ENCODE measurements around the gene PRR20E. TPM values are rescaled to one million over a fixed set of nuclear protein-coding genes. Genes with fewer than 3 reads are reported as not detected.

PRR20E gene

GRCh38 chr13:57191667-57192066, 24.7 kb downstream of the PRR20E start:
- H4K8ac ChIP-seq (ENCODE audit: low read depth, low read length) = no peak overlapping the region
- H2BK15ac ChIP-seq (replicated peaks; ENCODE audit: low read depth) = no peak overlapping the region
- no peak overlapping the region for H4K5ac ChIP-seq (ENCODE audit: low read length)
- H3K23ac ChIP-seq (ENCODE audit: low read length) = no peak overlapping the region
- H3K56ac ChIP-seq (ENCODE audit: low read length) = no peak overlapping the region
- H3K27me3 ChIP-seq (ENCODE audit: insufficient read depth, low read length, poor library complexity) = no peaks in the 10 kb centered on the region
- no peak overlapping the region for H3K4me3 ChIP-seq (ENCODE audit: low read length)
- H3K4me2 ChIP-seq (ENCODE audit: low read length) = no peak overlapping the region
- no peak overlapping the region for H2BK5ac ChIP-seq (ENCODE audit: low read length)
- H2BK120ac ChIP-seq (ENCODE audit: low read depth, low read length) = no peak overlapping the region
- H3K9ac ChIP-seq (ENCODE audit: low read length) = no peak overlapping the region
- H3K4ac ChIP-seq (ENCODE audit: low read depth, low read length) = no peak overlapping the region
- H3K36me3 ChIP-seq (ENCODE audit: control insufficient read depth, insufficient read depth, low read length) = no peaks in the 10 kb centered on the region
- no peak for DNase-seq
- H3K4me1 ChIP-seq (ENCODE audit: control insufficient read depth, low read depth, low read length) = no peaks in the 10 kb centered on the region
- no peak overlapping the region for H2AK5ac ChIP-seq (ENCODE audit: low read length)
- no peaks in the 10 kb centered on the region for H3K79me1 ChIP-seq (ENCODE audit: low read length)
- no peaks in the 10 kb centered on the region for H3K79me2 ChIP-seq (ENCODE audit: control insufficient read depth, insufficient read depth, low read length)
- no peak overlapping the region for H3K27ac ChIP-seq (ENCODE audit: low read depth, low read length)
- H3K18ac ChIP-seq (ENCODE audit: low read length) = no peak overlapping the region
- WGBS (ENCODE audit: extremely low coverage, insufficient coverage, low lambda C conversion rate) = no CpG with 5 or more reads among the region's 1 CpG

- no peak overlapping the region for H4K8ac ChIP-seq (ENCODE audit: low read depth, low read length)
- DNase-seq = no peak
- H3K18ac ChIP-seq (ENCODE audit: low read length) = no peak overlapping the region
- H2BK5ac ChIP-seq (ENCODE audit: low read length) = no peak overlapping the region
- H2AK5ac ChIP-seq (ENCODE audit: low read length) = no peak overlapping the region
- H3K36me3 ChIP-seq (ENCODE audit: control insufficient read depth, insufficient read depth, low read length) = no peaks in the 10 kb centered on the region
- no CpG with 5 or more reads among the region's 1 CpG for WGBS (ENCODE audit: extremely low coverage, insufficient coverage, low lambda C conversion rate)
- H3K79me1 ChIP-seq (ENCODE audit: low read length) = no peaks in the 10 kb centered on the region
- no peak overlapping the region for H4K5ac ChIP-seq (ENCODE audit: low read length)
- H3K9ac ChIP-seq (ENCODE audit: low read length) = no peak overlapping the region
- no peaks in the 10 kb centered on the region for H3K79me2 ChIP-seq (ENCODE audit: control insufficient read depth, insufficient read depth, low read length)
- no peaks in the 10 kb centered on the region for H3K27me3 ChIP-seq (ENCODE audit: insufficient read depth, low read length, poor library complexity)
- H3K4me2 ChIP-seq (ENCODE audit: low read length) = no peak overlapping the region
- H3K27ac ChIP-seq (ENCODE audit: low read depth, low read length) = no peak overlapping the region
- H3K56ac ChIP-seq (ENCODE audit: low read length) = no peak overlapping the region
- no peaks in the 10 kb centered on the region for H3K4me1 ChIP-seq (ENCODE audit: control insufficient read depth, low read depth, low read length)
- H3K4me3 ChIP-seq (ENCODE audit: low read length) = no peak overlapping the region
- H3K23ac ChIP-seq (ENCODE audit: low read length) = no peak overlapping the region
- H2BK120ac ChIP-seq (ENCODE audit: low read depth, low read length) = no peak overlapping the region
- H2BK15ac ChIP-seq (replicated peaks; ENCODE audit: low read depth) = no peak overlapping the region
- H3K4ac ChIP-seq (ENCODE audit: low read depth, low read length) = no peak overlapping the region
Measured at GRCh38 chr13:57212989-57213388, 46.0 kb downstream of the PRR20E start.

Small RNAs within 50 kb of the gene (small RNA-seq; reads per million reads assigned to genes)
- gene PRR20FP (ENCODE audit: insufficient read depth) = not detected

Measured in mesendoderm (in vitro differentiated cells).